Endothelial cell of umbilical vein (primary cell): ENCODE results near the gene MEAK7. TPM values are rescaled to one million over a fixed set of nuclear protein-coding genes. Genes with fewer than 3 reads are reported as not detected.

Source experiments
- BruUV-seq: library from RNA; stranded (reverse); fragments of 400-500 nt; replicated peaks from 2 replicates; lab custom pipeline; 2021; lab: Mats Ljungman, UMichigan
- CTCF ChIA-PET: fragments of 300-600, 350-600 bp; sonication (Branson Sonifier 250); formaldehyde crosslinking; loops from one replicate; lab custom pipeline; 2021; ENCODE audit warnings: antibody characterized with exemption, inconsistent platforms; lab: Charles Lee
- POLR2A ChIA-PET: fragments of 300-600, 350-600 bp; sonication (Branson Sonifier 250); formaldehyde crosslinking; loops from one replicate; lab custom pipeline; 2021; ENCODE audit warnings: antibody characterized with exemption, inconsistent platforms; lab: Charles Lee
- DNase-seq: peaks from one replicate; pipeline ENCODE4 v3.0.0-alpha.2; 2011; ENCODE audit warnings: low read depth, low spot score
- FAIRE-seq: peaks from 2 replicates; lab custom pipeline; 2011; peaks lifted over from hg19 to GRCh38; lab: Jason Lieb, UNC
- H2AFZ ChIP-seq: 2 replicates; pipeline ENCODE4 v1.6.0; 2012; ENCODE audit warnings: low read depth, low read length, control low read depth, inconsistent platforms
- H3K27ac ChIP-seq: 2 replicates; pipeline ENCODE4 v1.5.1; 2011; ENCODE audit warnings: low read depth, mild to moderate bottlenecking, control low read depth, low read length, moderate library complexity; ENCODE audit not compliant: insufficient read depth
- H3K27me3 ChIP-seq, 2 experiments: 2 replicates each; pipeline versions ENCODE4 v1.6.0 to v1.6.1; 2011; ENCODE audit warnings: low read length in 2 of 2, mixed read lengths in 1 of 2; ENCODE audit not compliant: control insufficient read depth in 2 of 2, insufficient read depth in 2 of 2
- H3K36me3 ChIP-seq, 2 experiments: 2 replicates in 1 of 2; 3 replicates in 1 of 2; pipeline ENCODE4 v1.5.1; 2011; ENCODE audit warnings: low read length in 2 of 2, mild to moderate bottlenecking in 1 of 2, moderate library complexity in 1 of 2; ENCODE audit not compliant: control insufficient read depth in 2 of 2, insufficient read depth in 2 of 2; ENCODE audit errors: extremely low read depth in 1 of 2
- H3K4me1 ChIP-seq: 3 replicates; pipeline ENCODE4 v1.5.1; 2011; ENCODE audit warnings: mild to moderate bottlenecking, low read length; ENCODE audit not compliant: control insufficient read depth, insufficient read depth; ENCODE audit errors: extremely low read depth
- H3K4me2 ChIP-seq: 2 replicates; pipeline ENCODE4 v1.6.1; 2011; ENCODE audit warnings: low read length, control low read depth, mixed read lengths; ENCODE audit not compliant: insufficient read depth
- H3K4me3 ChIP-seq, 3 experiments: fragments of 200-600 bp in 1 of 3; sonication (generic), shearing (Covaris generic) in 1 of 3; replicated peaks in 1 of 3; 2 replicates each; pipeline ENCODE4 v1.5.1; 2011 to 2016; ENCODE audit warnings: control low read depth in 3 of 3, low read length in 3 of 3, mild to moderate bottlenecking in 2 of 3, inconsistent platforms in 1 of 3, low read depth in 1 of 3, moderate library complexity in 1 of 3; ENCODE audit not compliant: insufficient read depth in 1 of 3
- H3K79me2 ChIP-seq: 2 replicates; pipeline ENCODE4 v1.6.0; 2012; ENCODE audit warnings: low read length, inconsistent platforms; ENCODE audit not compliant: control insufficient read depth, insufficient read depth
- H3K9ac ChIP-seq: replicated peaks from 2 replicates; pipeline ENCODE3; 2011; ENCODE audit warnings: low read length, control low read depth; ENCODE audit not compliant: insufficient read depth; ENCODE audit errors: extremely low read depth
- H3K9me1 ChIP-seq: replicated peaks from 3 replicates; pipeline ENCODE4 v1.6.0; 2011; ENCODE audit warnings: mild to moderate bottlenecking, low read length; ENCODE audit not compliant: control insufficient read depth, insufficient read depth; ENCODE audit errors: extremely low read depth
- H3K9me3 ChIP-seq: replicated peaks from 2 replicates; pipeline ENCODE4 v1.5.1; 2012; ENCODE audit warnings: low read length, inconsistent platforms; ENCODE audit not compliant: control insufficient read depth, insufficient read depth
- H4K20me1 ChIP-seq: replicated peaks from 2 replicates; pipeline ENCODE3; 2011; ENCODE audit warnings: mild to moderate bottlenecking, low read length; ENCODE audit not compliant: control insufficient read depth, insufficient read depth; ENCODE audit errors: extremely low read depth
- EZH2 ChIP-seq: IDR thresholded peaks from 2 replicates; pipeline ENCODE4 v1.6.1; 2012; ENCODE audit warnings: borderline replicate concordance, low read depth, mild to moderate bottlenecking, moderate library complexity, low read length, inconsistent platforms; ENCODE audit not compliant: severe bottlenecking
- FOS ChIP-seq: IDR thresholded peaks from 2 replicates; pipeline ENCODE4 v1.6.1; 2011; ENCODE audit warnings: mild to moderate bottlenecking, low read length, moderate library complexity, borderline replicate concordance; ENCODE audit not compliant: insufficient read depth
- GATA2 ChIP-seq: IDR thresholded peaks from 2 replicates; pipeline ENCODE4 v1.7.0; 2011; ENCODE audit warnings: low read depth, mild to moderate bottlenecking, moderate library complexity, mixed read lengths, low read length; ENCODE audit not compliant: insufficient read length, insufficient read depth
- JUN ChIP-seq: IDR thresholded peaks from 2 replicates; pipeline ENCODE4 v1.6.1; 2011; ENCODE audit warnings: borderline replicate concordance, low read depth; ENCODE audit not compliant: insufficient read length, insufficient read depth
- MYC ChIP-seq: IDR thresholded peaks from one replicate; pipeline ENCODE4 v1.6.1; 2011; ENCODE audit warnings: mild to moderate bottlenecking, low read depth, low read length
- POLR2A ChIP-seq: IDR thresholded peaks from 2 replicates; pipeline ENCODE4 v1.6.1; 2012; ENCODE audit warnings: low read depth, mild to moderate bottlenecking, control low read depth, low read length
- POLR2AphosphoS5 ChIP-seq: IDR thresholded peaks from 2 replicates; pipeline ENCODE4 v1.6.1; 2012; ENCODE audit warnings: low read depth, mild to moderate bottlenecking, control low read depth, low read length, moderate library complexity; ENCODE audit not compliant: insufficient read depth
- dilution Hi-C: fragments of 300-500 bp; cut with MboI; formaldehyde crosslinking; loops from one replicate; pipeline ENCODE4 v1.15.0; 2019; ENCODE audit warnings: low sequenced_read_pairs; ENCODE audit not compliant: extremely low pct_ligation_motif_present
- intact Hi-C: fragments of 100-400 bp; cut with micrococcal nuclease; formaldehyde crosslinking; loops from one replicate; pipeline ENCODE4 v1.10.0; 2022
- polyA plus RNA-seq, 4 experiments: library from polyadenylated mRNA; depleted of rRNA in 3 of 4; stranded (reverse) in 3 of 4; unstranded in 1 of 4; fragments of >200 nt; gene quantifications; 2 replicates each; pipeline versions ENCODE4 v1.2.1 to v1.2.3, GENCODE V29; 2011 to 2012; ENCODE audit warnings: missing spikeins in 1 of 4
- total RNA-seq: library from RNA; stranded (reverse); gene quantifications from 2 replicates; pipeline ENCODE4 v1.2.3, GENCODE V29; 2021
- TF ChIP-seq, protein P1 (sequence below), 2 donors: IDR thresholded peaks; 1 replicate in 1 of 2; 2 replicates in 1 of 2; pipeline ENCODE4 v1.5.1; 2011; ENCODE audit warnings: low read length in 2 of 2, mild to moderate bottlenecking in 2 of 2, moderate library complexity in 2 of 2, control low read depth in 1 of 2, inconsistent platforms in 1 of 2, low read depth in 1 of 2; ENCODE audit not compliant: insufficient read depth in 1 of 2; ENCODE audit errors: extremely low read depth in 1 of 2
- TF ChIP-seq, protein P2 (sequence below): IDR thresholded peaks from 2 replicates; pipeline ENCODE4 v1.6.1; 2011; ENCODE audit not compliant: insufficient read depth, insufficient read length

MEAK7 gene
- total and polyA plus RNA-seq, 2 donors (not counting 3 experiments of a cell fraction or from before 2014, with no cell fraction given) = 16.2 to 22.7 TPM

DNA sequence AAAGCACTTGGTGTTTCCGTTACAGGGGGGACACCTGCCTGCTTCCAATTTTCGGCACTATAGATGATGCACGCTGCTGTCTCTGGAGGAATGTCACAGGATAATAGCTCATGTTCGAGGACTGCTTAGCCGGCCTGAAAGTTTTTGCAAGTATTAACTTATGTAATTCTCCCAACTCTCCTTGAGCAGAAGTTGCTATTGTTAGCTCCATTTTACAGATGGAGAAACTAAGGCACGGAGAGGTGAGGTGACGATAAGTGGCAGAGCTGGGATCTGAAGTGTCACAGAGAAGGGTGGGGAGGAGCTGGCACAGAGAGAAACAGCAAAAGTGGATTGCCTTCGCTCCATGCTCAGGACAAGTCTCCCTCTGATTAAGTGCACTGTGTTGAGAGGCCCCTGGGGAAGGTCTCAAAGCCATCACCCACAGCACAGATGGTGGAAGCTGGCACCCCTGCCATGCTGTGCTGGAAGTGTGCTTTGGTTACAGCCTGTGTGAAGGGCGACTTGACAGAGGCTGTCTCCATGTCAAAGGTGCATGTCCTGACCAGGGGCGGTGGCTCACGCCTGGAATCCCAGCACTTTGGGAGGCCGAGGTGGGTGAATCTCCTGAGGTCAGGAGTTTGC lies 40.8 kb upstream of the MEAK7 start:
- no peaks in the 10 kb centered on the region for H3K9me1 ChIP-seq
- H3K9me3 ChIP-seq = no peaks in the 10 kb centered on the region
- FAIRE-seq (no peak), DNase-seq (no peak)
- TF ChIP-seq POLR2AphosphoS5 = no peak
- no peak for TF ChIP-seq GATA2
- TF ChIP-seq, protein P1, sequence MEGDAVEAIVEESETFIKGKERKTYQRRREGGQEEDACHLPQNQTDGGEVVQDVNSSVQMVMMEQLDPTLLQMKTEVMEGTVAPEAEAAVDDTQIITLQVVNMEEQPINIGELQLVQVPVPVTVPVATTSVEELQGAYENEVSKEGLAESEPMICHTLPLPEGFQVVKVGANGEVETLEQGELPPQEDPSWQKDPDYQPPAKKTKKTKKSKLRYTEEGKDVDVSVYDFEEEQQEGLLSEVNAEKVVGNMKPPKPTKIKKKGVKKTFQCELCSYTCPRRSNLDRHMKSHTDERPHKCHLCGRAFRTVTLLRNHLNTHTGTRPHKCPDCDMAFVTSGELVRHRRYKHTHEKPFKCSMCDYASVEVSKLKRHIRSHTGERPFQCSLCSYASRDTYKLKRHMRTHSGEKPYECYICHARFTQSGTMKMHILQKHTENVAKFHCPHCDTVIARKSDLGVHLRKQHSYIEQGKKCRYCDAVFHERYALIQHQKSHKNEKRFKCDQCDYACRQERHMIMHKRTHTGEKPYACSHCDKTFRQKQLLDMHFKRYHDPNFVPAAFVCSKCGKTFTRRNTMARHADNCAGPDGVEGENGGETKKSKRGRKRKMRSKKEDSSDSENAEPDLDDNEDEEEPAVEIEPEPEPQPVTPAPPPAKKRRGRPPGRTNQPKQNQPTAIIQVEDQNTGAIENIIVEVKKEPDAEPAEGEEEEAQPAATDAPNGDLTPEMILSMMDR (IDR thresholded peaks at IDR 0.05; ENCODE audit: extremely low read depth in 1 of 2, insufficient read depth in 1 of 2, low read depth in 1 of 2, low read length in 2 of 2) = no peak
- TF ChIP-seq JUN = no peak
- TF ChIP-seq EZH2 = no peak
- TF ChIP-seq, protein P2, sequence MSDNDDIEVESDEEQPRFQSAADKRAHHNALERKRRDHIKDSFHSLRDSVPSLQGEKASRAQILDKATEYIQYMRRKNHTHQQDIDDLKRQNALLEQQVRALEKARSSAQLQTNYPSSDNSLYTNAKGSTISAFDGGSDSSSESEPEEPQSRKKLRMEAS = no peak
- TF ChIP-seq FOS = no peak
- no peak for TF ChIP-seq POLR2A
- TF ChIP-seq MYC = no peak
- CTCF ChIA-PET = no interaction called here
- POLR2A ChIA-PET = no interaction called here
- no peak overlapping the region for H3K4me3 ChIP-seq
- no peaks in the 10 kb centered on the region for H3K27me3 ChIP-seq
- no peaks in the 10 kb centered on the region for H3K79me2 ChIP-seq
- no peaks in the 10 kb centered on the region for H3K36me3 ChIP-seq
- dilution Hi-C loops (no loop called here), intact Hi-C loops (no loop called here)
- H4K20me1 ChIP-seq = no peaks in the 10 kb centered on the region
- H3K4me1 ChIP-seq = peaks cover 39% of the 10 kb centered on the region
- no peak overlapping the region for H3K27ac ChIP-seq
- H3K9ac ChIP-seq = no peak overlapping the region
- H2AFZ ChIP-seq = no peak overlapping the region
- no peak overlapping the region for H3K4me2 ChIP-seq
- no TSS peak for BruUV-seq
